GM23338 (cell line): ENCODE data around the gene SULT2B1. TPM values are rescaled to one million over a fixed set of nuclear protein-coding genes. Genes with fewer than 3 reads are reported as not detected.

Source experiments
- ATAC-seq: fragments of 200-7000 bp; cut with Tn5 transposase; 3 replicates; pipeline ENCODE4 v1.9.1; 2020
- DNase-seq: peaks from one replicate; pipeline ENCODE4 v3.0.0-alpha.2; 2015; ENCODE audit warnings: low spot score
- H2AFZ ChIP-seq: fragments of 200-600 bp; sonication (generic); 2 replicates; pipeline ENCODE4 v1.8.0; 2016; ENCODE audit warnings: antibody characterized with exemption, mild to moderate bottlenecking, moderate library complexity
- H3F3A ChIP-seq: fragments of 200-600 bp; sonication (generic); replicated peaks from 2 replicates; pipeline ENCODE4 v1.8.0; 2017; ENCODE audit warnings: antibody characterized with exemption, mixed run types, low read depth
- H3K27ac ChIP-seq: fragments of 200-600 bp; sonication (generic); 2 replicates; pipeline ENCODE4 v1.6.1; 2016; ENCODE audit warnings: low read depth
- H3K27me3 ChIP-seq: fragments of 200-600 bp; sonication (generic); 2 replicates; pipeline ENCODE4 v1.8.0; 2016; ENCODE audit warnings: mild to moderate bottlenecking, mixed run types, moderate library complexity; ENCODE audit not compliant: insufficient read depth
- H3K36me3 ChIP-seq: fragments of 200-600 bp; sonication (generic); 2 replicates; pipeline ENCODE4 v1.8.0; 2016; ENCODE audit warnings: mild to moderate bottlenecking; ENCODE audit not compliant: insufficient read depth
- H3K4me1 ChIP-seq: fragments of 200-600 bp; sonication (generic); 2 replicates; pipeline ENCODE4 v1.8.0; 2016; ENCODE audit warnings: mild to moderate bottlenecking, moderate library complexity; ENCODE audit not compliant: insufficient read depth
- H3K4me2 ChIP-seq: fragments of 200-600 bp; sonication (generic); 2 replicates; pipeline ENCODE4 v1.7.1; 2017; ENCODE audit warnings: mixed run types
- H3K4me3 ChIP-seq: fragments of 200-600 bp; sonication (generic); 2 replicates; pipeline ENCODE4 v1.6.1; 2016; ENCODE audit warnings: mixed run types
- H3K79me2 ChIP-seq: fragments of 200-600 bp; sonication (generic); replicated peaks from 2 replicates; pipeline ENCODE4 v1.8.0; 2017; ENCODE audit warnings: mild to moderate bottlenecking; ENCODE audit not compliant: insufficient read depth
- H3K9me2 ChIP-seq: fragments of 200-600 bp; sonication (generic); 2 replicates; pipeline ENCODE4 v1.8.0; 2017; ENCODE audit not compliant: insufficient read depth
- H4K20me1 ChIP-seq: fragments of 200-600 bp; sonication (generic); replicated peaks from 2 replicates; pipeline ENCODE4 v1.8.0; 2017; ENCODE audit warnings: mild to moderate bottlenecking; ENCODE audit not compliant: insufficient read depth
- H3K27ac Mint-ChIP-seq: 2 replicates; pipeline ENCODE4 v1.8.0; 2020; ENCODE audit warnings: inconsistent platforms, mild to moderate bottlenecking, moderate library complexity, mixed read lengths
- H3K27me3 Mint-ChIP-seq: 3 replicates; pipeline ENCODE4 v1.8.0; 2022; ENCODE audit warnings: low read depth, mild to moderate bottlenecking, moderate library complexity, mixed read lengths, inconsistent platforms; ENCODE audit not compliant: insufficient read depth, poor library complexity
- H3K36me3 Mint-ChIP-seq: 3 replicates; pipeline ENCODE4 v1.8.0; 2021; ENCODE audit warnings: low read depth, mild to moderate bottlenecking, inconsistent platforms, moderate library complexity, mixed read lengths
- H3K4me1 Mint-ChIP-seq: 3 replicates; pipeline ENCODE4 v1.8.0; 2020; ENCODE audit warnings: mild to moderate bottlenecking, inconsistent platforms, mixed read lengths
- H3K4me3 Mint-ChIP-seq: 3 replicates; pipeline ENCODE4 v1.8.0; 2021; ENCODE audit warnings: moderate library complexity, mild to moderate bottlenecking, inconsistent platforms, mixed read lengths
- H3K9me3 Mint-ChIP-seq: 3 replicates; pipeline ENCODE4 v1.8.0; 2020; ENCODE audit warnings: moderate library complexity, mild to moderate bottlenecking, inconsistent platforms, mixed read lengths
- CREB1 ChIP-seq: fragments of 250-450 bp; sonication (Bioruptor Pico); IDR thresholded peaks from 2 replicates; pipeline ENCODE4 v1.5.0; 2020; ENCODE audit warnings: low read depth, mild to moderate bottlenecking, moderate library complexity
- CTCF ChIP-seq, 2 experiments: fragments of 200-600 bp in 1 of 2; sonication (generic) in 1 of 2; conservative IDR thresholded peaks; 2 replicates each; pipeline versions ENCODE4 v1.5.1 to v1.6.1; 2016 to 2017; ENCODE audit warnings: antibody characterized with exemption in 2 of 2, low read depth in 2 of 2, mild to moderate bottlenecking in 2 of 2, moderate library complexity in 1 of 2
- ETS1 ChIP-seq: IDR thresholded peaks from 2 replicates; pipeline ENCODE4 v1.6.1; 2016; ENCODE audit warnings: antibody characterized with exemption
- EZH2 ChIP-seq: fragments of 200-600 bp; sonication (generic); IDR thresholded peaks from one replicate; pipeline ENCODE4 v1.8.0; 2017; ENCODE audit warnings: antibody characterized with exemption, mild to moderate bottlenecking, low read depth; ENCODE audit not compliant: unreplicated experiment
- JUNB ChIP-seq: IDR thresholded peaks from one replicate; pipeline ENCODE4 v1.6.1; 2016; ENCODE audit warnings: antibody characterized with exemption; ENCODE audit not compliant: unreplicated experiment
- POLR2AphosphoS5 ChIP-seq: IDR thresholded peaks from 2 replicates; pipeline ENCODE4 v1.6.1; 2016; ENCODE audit warnings: antibody characterized with exemption, low read depth
- STAT1 ChIP-seq: IDR thresholded peaks from one replicate; pipeline ENCODE4 v1.6.1; 2016; ENCODE audit warnings: antibody characterized with exemption; ENCODE audit not compliant: unreplicated experiment
- ZNF114 ChIP-seq: fragments of 250-450 bp; sonication (Bioruptor Pico); IDR thresholded peaks from 2 replicates; pipeline ENCODE4 v1.5.0; 2020; ENCODE audit warnings: mild to moderate bottlenecking, moderate library complexity
- polyA plus RNA-seq: library from polyadenylated mRNA; unstranded; fragments of >200 nt; fragmentation: Nextera tagmentation; extraction: Ambion mirVana; gene quantifications from 2 replicates; pipeline ENCODE4 v1.2.1, GENCODE V29; 2016
- total RNA-seq: library from RNA; depleted of rRNA; stranded (reverse); fragments of >200 nt; shearing (Covaris generic); gene quantifications from 2 replicates; pipeline ENCODE4 v1.2.3, GENCODE V29; 2014

SULT2B1 gene
- total and polyA plus RNA-seq, 2 experiments from 2014 or later: 1.3 to 2.5 TPM

- H3K27me3 Mint-ChIP-seq: peaks cover 21% of the 10 kb centered on the region
- TF ChIP-seq CREB1 (peak; percentile 64), EZH2 (no peak), ZNF114 (CRISPR knock-in tag) (no peak), JUNB (no peak), CTCF (conservative IDR thresholded peaks at IDR 0.05; ENCODE audit: low read depth in 2 of 2) (no peak), ETS1 (no peak), POLR2AphosphoS5 (peak; percentile 52)
- H3K4me3 Mint-ChIP-seq: peak overlapping the region; percentile 81
- ATAC-seq: peak; percentile 69
- Histone ChIP-seq H3F3A (peaks cover 28% of the 10 kb centered on the region), H3K27me3 (peaks cover 21% of the 10 kb centered on the region), H3K27ac (peak overlapping the region; percentile 98), H3K4me3 (peak overlapping the region; percentile 75), H4K20me1 (no peaks in the 10 kb centered on the region), H3K9me2 (no peaks in the 10 kb centered on the region), H3K4me2 (peak overlapping the region; percentile 96), H3K36me3 (no peaks in the 10 kb centered on the region), H3K79me2 (no peaks in the 10 kb centered on the region), H2AFZ (peak overlapping the region; percentile 88; the same call in 1 of the 2 replicates), H3K4me1 (peaks cover 33% of the 10 kb centered on the region)
- DNase-seq: peak; percentile 100
- H3K36me3 Mint-ChIP-seq: peaks cover 31% of the 10 kb centered on the region
- peaks cover 34% of the 10 kb centered on the region for H3K4me1 Mint-ChIP-seq
- H3K9me3 Mint-ChIP-seq: no peaks in the 10 kb centered on the region
- H3K27ac Mint-ChIP-seq: peak overlapping the region; percentile 97
These were observed 85.5 kb downstream of the SULT2B1 start for GRCh38 chr19:48637449-48637947.

GRCh38 chr19:48637948-48638830 is 86.2 kb downstream of the SULT2B1 start:
- Mint-ChIP-seq H3K9me3 (no peaks in the 10 kb centered on the region), H3K27ac (peak overlapping the region; percentile 97), H3K27me3 (peaks cover 21% of the 10 kb centered on the region), H3K4me1 (peaks cover 32% of the 10 kb centered on the region), H3K4me3 (peak overlapping the region; percentile 81), H3K36me3 (peaks cover 32% of the 10 kb centered on the region)
- Histone ChIP-seq H3K79me2 (no peaks in the 10 kb centered on the region), H3K36me3 (no peaks in the 10 kb centered on the region), H3K4me1 (peaks cover 33% of the 10 kb centered on the region), H2AFZ (peak overlapping the region; percentile 77; the same call in 1 of the 2 replicates), H3K27ac (peak overlapping the region; percentile 98), H4K20me1 (no peaks in the 10 kb centered on the region), H3K4me2 (peak overlapping the region; percentile 83), H3K9me2 (no peaks in the 10 kb centered on the region), H3K27me3 (peaks cover 21% of the 10 kb centered on the region), H3K4me3 (peak overlapping the region; percentile 75), H3F3A (peaks cover 28% of the 10 kb centered on the region)
- TF ChIP-seq CTCF (conservative IDR thresholded peaks at IDR 0.05; ENCODE audit: low read depth in 2 of 2): peak; percentile 22 to 48; a peak in 3 of 4 replicates
- no peak for TF ChIP-seq STAT1
- ATAC-seq: peak; percentile 13
- peak; percentile 96 for DNase-seq
